GM23248 (cell line): ENCODE measurements around the gene CD300A. TPM values are rescaled to one million over a fixed set of nuclear protein-coding genes. Genes with fewer than 3 reads are reported as not detected.

Source experiments
- DNase-seq: peaks from one replicate; pipeline ENCODE4 v3.0.0-alpha.2; 2015
- H2AFZ ChIP-seq: fragments of 200-600 bp; sonication (generic); 2 replicates; pipeline ENCODE4 v1.6.1; 2016; ENCODE audit warnings: antibody characterized with exemption
- H3F3A ChIP-seq: fragments of 200-600 bp; sonication (generic); 2 replicates; pipeline ENCODE4 v1.6.1; 2016; ENCODE audit warnings: mild to moderate bottlenecking, antibody characterized with exemption, mixed run types; ENCODE audit not compliant: insufficient read depth
- H3K27ac ChIP-seq: fragments of 200-600 bp; sonication (generic); 2 replicates; pipeline ENCODE4 v1.5.1; 2016; ENCODE audit warnings: mild to moderate bottlenecking
- H3K27me3 ChIP-seq: fragments of 200-600 bp; sonication (generic); replicated peaks from 2 replicates; pipeline ENCODE4 v1.6.1; 2016; ENCODE audit warnings: mild to moderate bottlenecking; ENCODE audit not compliant: insufficient read depth
- H3K36me3 ChIP-seq: fragments of 200-600 bp; sonication (generic); 2 replicates; pipeline ENCODE4 v1.6.1; 2016; ENCODE audit warnings: low read depth, mild to moderate bottlenecking
- H3K4me1 ChIP-seq: fragments of 200-600 bp; sonication (generic); 2 replicates; pipeline ENCODE4 v1.6.1; 2016; ENCODE audit warnings: mild to moderate bottlenecking; ENCODE audit not compliant: insufficient read depth
- H3K4me2 ChIP-seq: fragments of 200-600 bp; sonication (generic); one replicate; pipeline ENCODE4 v1.6.1; 2016; ENCODE audit warnings: mild to moderate bottlenecking; ENCODE audit not compliant: unreplicated experiment
- H3K4me3 ChIP-seq: fragments of 200-600 bp; sonication (generic); 2 replicates; pipeline ENCODE4 v1.5.1; 2016; ENCODE audit warnings: mild to moderate bottlenecking
- H3K79me2 ChIP-seq: fragments of 200-600 bp; sonication (generic); 2 replicates; pipeline ENCODE4 v1.6.1; 2016; ENCODE audit warnings: mild to moderate bottlenecking; ENCODE audit not compliant: insufficient read depth
- H3K9ac ChIP-seq: fragments of 200-600 bp; sonication (generic); 2 replicates; pipeline ENCODE4 v1.6.1; 2016; ENCODE audit warnings: mild to moderate bottlenecking
- H3K9me2 ChIP-seq: fragments of 200-600 bp; sonication (generic); 2 replicates; pipeline ENCODE4 v1.6.1; 2016; ENCODE audit warnings: mixed run types, mild to moderate bottlenecking, moderate library complexity; ENCODE audit not compliant: insufficient read depth
- H3K9me3 ChIP-seq: fragments of 200-600 bp; sonication (generic); one replicate; pipeline ENCODE4 v1.6.1; 2017; ENCODE audit warnings: low read depth
- H4K20me1 ChIP-seq: fragments of 200-600 bp; sonication (generic); 2 replicates; pipeline ENCODE4 v1.6.0; 2016; ENCODE audit not compliant: insufficient read depth
- EZH2 ChIP-seq: fragments of 200-600 bp; sonication (generic); IDR thresholded peaks from 2 replicates; pipeline ENCODE4 v1.6.1; 2018; ENCODE audit warnings: antibody characterized with exemption, mild to moderate bottlenecking; ENCODE audit not compliant: insufficient read depth, poor library complexity, severe bottlenecking
- EZH2phosphoT487 ChIP-seq: fragments of 200-600 bp; sonication (generic); IDR thresholded peaks from 2 replicates; pipeline ENCODE4 v1.6.1; 2018; ENCODE audit warnings: antibody characterized with exemption, moderate library complexity, mild to moderate bottlenecking, low read depth; ENCODE audit not compliant: insufficient read depth
- WGBS, 2 experiments: methylation state at CpG; one replicate each; pipeline ENCODE4 v1.1.6; 2015 to 2017; ENCODE audit warnings: low lambda C conversion rate in 2 of 2, low coverage in 1 of 2; ENCODE audit errors: missing lambda C conversion rate in 2 of 2; 5-methylcytosine and 5-hydroxymethylcytosine counted together
- in situ Hi-C: fragments of 300-500 bp; cut with MboI; formaldehyde crosslinking; loops from 2 replicates; pipeline ENCODE4 v1.15.0; 2020
- polyA plus RNA-seq: library from polyadenylated mRNA; unstranded; fragments of >200 nt; fragmentation: Nextera tagmentation; extraction: Ambion mirVana; gene quantifications from 2 replicates; pipeline ENCODE4 v1.2.1, GENCODE V29; 2016
- total RNA-seq: library from RNA; depleted of rRNA; stranded (reverse); fragments of >200 nt; shearing (Covaris generic); gene quantifications from 2 replicates; pipeline ENCODE4 v1.2.3, GENCODE V29; 2014

Gene CD300A
- total and polyA plus RNA-seq, 2 experiments from 2014 or later: not detected

GRCh38 chr17:74523308-74523707 lies 56.9 kb downstream of the CD300A start:
- Histone ChIP-seq H3K4me1 (no peaks in the 10 kb centered on the region), H2AFZ (no peak overlapping the region), H3K27ac (no peak overlapping the region), H4K20me1 (no peaks in the 10 kb centered on the region), H3K4me2 (no peak overlapping the region), H3K27me3 (0 out of 2 replicates have a peak, but pooled peaks cover 5% of the 10 kb centered on the region), H3K9ac (no peak overlapping the region), H3K36me3 (no peaks in the 10 kb centered on the region), H3K9me3 (no peaks in the 10 kb centered on the region), H3F3A (no peaks in the 10 kb centered on the region), H3K4me3 (no peak overlapping the region), H3K9me2 (no peaks in the 10 kb centered on the region), H3K79me2 (no peaks in the 10 kb centered on the region)
- in situ Hi-C loops: no loop called here
- 37 to 62% methylated on average over 3 of the region's 3 CpGs for WGBS, 2 experiments
- DNase-seq: no peak
- TF ChIP-seq EZH2phosphoT487: no peak
- TF ChIP-seq EZH2: no peak

- no peak overlapping the region for H2AFZ ChIP-seq
- H3K36me3 ChIP-seq: no peaks in the 10 kb centered on the region
- 0 out of 2 replicates have a peak, but pooled peaks cover 5% of the 10 kb centered on the region for H3K27me3 ChIP-seq
- no peaks in the 10 kb centered on the region for H3K9me2 ChIP-seq
- TF ChIP-seq EZH2phosphoT487: no peak
- no peak for TF ChIP-seq EZH2
- no peak for DNase-seq
- no peaks in the 10 kb centered on the region for H3K4me1 ChIP-seq
- in situ Hi-C loops: no loop called here
- no peak overlapping the region for H3K27ac ChIP-seq
- no peaks in the 10 kb centered on the region for H3K9me3 ChIP-seq
- H3K79me2 ChIP-seq: no peaks in the 10 kb centered on the region
- WGBS, 2 experiments: 50 to 52% methylated on average over 11 of the region's 11 CpGs
- H3K4me2 ChIP-seq: no peak overlapping the region
- no peak overlapping the region for H3K9ac ChIP-seq
- H3K4me3 ChIP-seq: no peak overlapping the region
- no peaks in the 10 kb centered on the region for H3F3A ChIP-seq
- no peaks in the 10 kb centered on the region for H4K20me1 ChIP-seq
Measured at GRCh38 chr17:74524653-74525464, 58.4 kb downstream of the CD300A start.

GRCh38 chr17:74525465-74525725 lies 59.0 kb downstream of the CD300A start:
- H2AFZ ChIP-seq: no peak overlapping the region
- no peaks in the 10 kb centered on the region for H3K36me3 ChIP-seq
- H3K9me3 ChIP-seq: no peaks in the 10 kb centered on the region
- WGBS, 2 experiments: 83 to 100% methylated on average over 1 of the region's 1 CpG
- TF ChIP-seq EZH2: no peak
- no peak for TF ChIP-seq EZH2phosphoT487
- H3K4me3 ChIP-seq: no peak overlapping the region
- no peaks in the 10 kb centered on the region for H3F3A ChIP-seq
- no peak overlapping the region for H3K9ac ChIP-seq
- H3K27ac ChIP-seq: no peak overlapping the region
- H4K20me1 ChIP-seq: no peaks in the 10 kb centered on the region
- no peak for DNase-seq
- H3K79me2 ChIP-seq: no peaks in the 10 kb centered on the region
- H3K4me2 ChIP-seq: no peak overlapping the region
- H3K27me3 ChIP-seq: 0 out of 2 replicates have a peak, but pooled peaks cover 5% of the 10 kb centered on the region
- H3K4me1 ChIP-seq: no peaks in the 10 kb centered on the region
- in situ Hi-C loops: no loop called here
- no peaks in the 10 kb centered on the region for H3K9me2 ChIP-seq

- Histone ChIP-seq H3K79me2 (no peaks in the 10 kb centered on the region), H3K27ac (no peak overlapping the region), H3K9me2 (no peaks in the 10 kb centered on the region), H3K36me3 (no peaks in the 10 kb centered on the region), H3K4me2 (no peak overlapping the region), H3K9ac (no peak overlapping the region), H3K4me3 (no peak overlapping the region), H4K20me1 (no peaks in the 10 kb centered on the region), H3K9me3 (no peaks in the 10 kb centered on the region), H3K4me1 (no peaks in the 10 kb centered on the region), H2AFZ (no peak overlapping the region), H3F3A (no peaks in the 10 kb centered on the region), H3K27me3 (0 out of 2 replicates have a peak, but pooled peaks cover 5% of the 10 kb centered on the region)
- TF ChIP-seq EZH2phosphoT487: no peak
- no peak for TF ChIP-seq EZH2
- WGBS, 2 experiments: 61 to 62% methylated on average over 14 of the region's 14 CpGs
- in situ Hi-C loops: no loop called here
- no peak for DNase-seq
Measured at GRCh38 chr17:74525781-74526288, 59.4 kb downstream of the CD300A start.
